Measurements from ENCODE around the gene GNB5. TPM values are rescaled to one million over a fixed set of nuclear protein-coding genes. Genes with fewer than 3 reads are reported as not detected.

GNB5 gene
- total RNA-seq, 1 experiment from 2014 or later, result 26.0 TPM

DNA sequence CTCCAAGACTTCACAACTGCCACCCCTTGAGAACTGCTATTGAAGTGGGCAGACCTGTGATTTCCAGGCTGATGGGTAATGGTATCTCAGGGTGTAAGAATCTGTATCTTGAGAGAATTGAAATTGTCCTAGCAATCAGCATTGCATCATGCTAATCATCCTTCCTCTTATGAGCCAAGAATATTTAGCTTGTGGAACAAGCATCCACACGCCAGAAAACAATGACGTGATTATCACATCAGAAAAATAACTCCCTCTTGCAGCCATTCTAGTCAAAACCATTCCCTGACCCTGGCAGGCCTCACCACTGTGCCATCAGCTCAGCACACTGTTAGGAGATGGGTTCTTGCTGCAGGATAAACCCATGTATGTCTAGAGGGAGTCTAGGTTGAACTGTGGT lies 85.3 kb downstream of the GNB5 start:
- intact Hi-C loops (cut with micrococcal nuclease; ENCODE audit: unreplicated experiment), result no loop called here
- CTCF ChIA-PET, result no interaction called here
- Histone ChIP-seq H3K4me2 (no peak overlapping the region), H3K27me3 (ENCODE audit: insufficient read depth, low read depth) (no peaks in the 10 kb centered on the region), H3F3A (ENCODE audit: insufficient read depth, low read depth) (peaks cover 11% of the 10 kb centered on the region; the same call in 1 of the 2 replicates), H2AFZ (no peak overlapping the region), H3K9me2 (ENCODE audit: insufficient read depth) (no peaks in the 10 kb centered on the region; the same call in 1 of the 2 replicates), H4K20me1 (ENCODE audit: insufficient read depth) (no peaks in the 10 kb centered on the region), H3K9me3 (ENCODE audit: insufficient read depth, low read depth) (no peaks in the 10 kb centered on the region), H3K36me3 (ENCODE audit: low read depth) (no peaks in the 10 kb centered on the region), H3K27ac (no peak overlapping the region), H3K4me3 (no peak overlapping the region), H3K79me2 (ENCODE audit: low read depth) (no peaks in the 10 kb centered on the region), H3K4me1 (replicated peaks; ENCODE audit: insufficient read depth) (peaks cover 22% of the 10 kb centered on the region)
- POLR2A ChIA-PET (ENCODE audit: unreplicated experiment), result no interaction called here
- TF ChIP-seq, protein P1, sequence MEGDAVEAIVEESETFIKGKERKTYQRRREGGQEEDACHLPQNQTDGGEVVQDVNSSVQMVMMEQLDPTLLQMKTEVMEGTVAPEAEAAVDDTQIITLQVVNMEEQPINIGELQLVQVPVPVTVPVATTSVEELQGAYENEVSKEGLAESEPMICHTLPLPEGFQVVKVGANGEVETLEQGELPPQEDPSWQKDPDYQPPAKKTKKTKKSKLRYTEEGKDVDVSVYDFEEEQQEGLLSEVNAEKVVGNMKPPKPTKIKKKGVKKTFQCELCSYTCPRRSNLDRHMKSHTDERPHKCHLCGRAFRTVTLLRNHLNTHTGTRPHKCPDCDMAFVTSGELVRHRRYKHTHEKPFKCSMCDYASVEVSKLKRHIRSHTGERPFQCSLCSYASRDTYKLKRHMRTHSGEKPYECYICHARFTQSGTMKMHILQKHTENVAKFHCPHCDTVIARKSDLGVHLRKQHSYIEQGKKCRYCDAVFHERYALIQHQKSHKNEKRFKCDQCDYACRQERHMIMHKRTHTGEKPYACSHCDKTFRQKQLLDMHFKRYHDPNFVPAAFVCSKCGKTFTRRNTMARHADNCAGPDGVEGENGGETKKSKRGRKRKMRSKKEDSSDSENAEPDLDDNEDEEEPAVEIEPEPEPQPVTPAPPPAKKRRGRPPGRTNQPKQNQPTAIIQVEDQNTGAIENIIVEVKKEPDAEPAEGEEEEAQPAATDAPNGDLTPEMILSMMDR (conservative IDR thresholded peaks at IDR 0.05), result no peak
- no peak for TF ChIP-seq EZH2 (IDR thresholded peaks at IDR 0.05; ENCODE audit: low read depth)
- no peak for DNase-seq
- no TSS peak for BruUV-seq (replicated peaks)

GRCh38 chr15:52104532-52105004 lies 86.6 kb downstream of the GNB5 start:
- BruUV-seq (replicated peaks), result no TSS peak
- POLR2A ChIA-PET (ENCODE audit: unreplicated experiment), result interaction anchor here (0.6 kb wide), 2 partner anchors 74 to 485 kb away, joined by 3 to 4 read pairs; no protein-coding TSS in a partner anchor
- H3F3A ChIP-seq (ENCODE audit: insufficient read depth, low read depth), result peaks cover 11% of the 10 kb centered on the region; the same call in 1 of the 2 replicates

DNA sequence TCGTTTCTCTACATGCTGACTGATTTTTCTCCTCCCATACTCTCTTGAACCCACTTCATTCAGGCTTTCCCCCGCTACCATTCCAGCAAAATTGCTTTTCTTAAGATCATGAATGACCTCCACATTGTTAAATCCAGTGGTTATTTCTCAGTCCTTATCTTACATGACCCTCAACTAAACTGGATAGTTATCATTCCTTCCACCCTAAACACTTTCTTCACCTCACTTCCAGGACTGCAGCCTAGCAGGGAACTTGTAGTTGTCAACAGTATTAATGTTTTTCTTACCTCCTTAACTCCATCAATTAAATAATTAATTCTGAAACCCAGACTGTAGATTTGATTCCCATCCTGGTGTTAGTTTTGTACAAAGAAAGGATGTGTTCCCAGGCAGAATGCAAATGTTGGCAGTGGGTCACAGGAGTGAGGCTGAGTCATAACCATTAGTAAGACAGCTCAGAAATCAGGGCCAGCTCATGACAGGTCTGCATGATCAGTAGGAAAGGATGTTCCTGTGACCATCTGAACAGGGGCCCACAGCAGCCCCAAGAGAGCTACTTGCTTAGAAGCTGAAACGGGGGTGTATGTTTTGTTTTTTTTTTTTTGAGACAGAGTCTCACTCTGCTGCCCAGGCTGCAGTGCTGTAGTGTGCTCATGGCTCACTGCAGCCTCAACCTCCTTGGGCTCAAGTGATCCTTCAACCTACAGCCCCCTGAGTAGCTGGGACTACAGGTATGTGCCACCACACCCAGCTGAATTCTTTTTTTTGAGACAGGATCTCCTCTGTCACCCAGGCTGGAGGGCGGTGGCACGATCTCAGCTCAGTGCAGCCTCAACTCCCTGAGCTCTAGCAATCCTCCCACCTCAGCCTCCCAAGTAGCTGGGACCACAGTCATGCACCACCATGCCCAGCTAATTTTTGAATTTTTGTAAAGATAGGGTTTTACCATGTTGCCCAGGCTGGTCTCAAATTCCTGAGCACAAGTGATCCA lies 87.7 kb downstream of the GNB5 start:
- POLR2A ChIA-PET (ENCODE audit: unreplicated experiment), result interaction anchor here (0.6 kb wide), 4 partner anchors 67 to 484 kb away, joined by 3 to 4 read pairs (median 4); no protein-coding TSS in a partner anchor

More at GRCh38 chr15:52104532-52105004, 86.6 kb downstream of the GNB5 start:
- Histone ChIP-seq H3K36me3 (ENCODE audit: low read depth) (no peaks in the 10 kb centered on the region), H3K9me3 (ENCODE audit: insufficient read depth, low read depth) (no peaks in the 10 kb centered on the region), H3K4me1 (replicated peaks; ENCODE audit: insufficient read depth) (peaks cover 22% of the 10 kb centered on the region), H3K27me3 (ENCODE audit: insufficient read depth, low read depth) (no peaks in the 10 kb centered on the region), H3K4me2 (no peak overlapping the region), H4K20me1 (ENCODE audit: insufficient read depth) (no peaks in the 10 kb centered on the region), H3K9me2 (ENCODE audit: insufficient read depth) (no peaks in the 10 kb centered on the region; the same call in 1 of the 2 replicates), H3K4me3 (no peak overlapping the region), H3K79me2 (ENCODE audit: low read depth) (no peaks in the 10 kb centered on the region), H2AFZ (no peak overlapping the region), H3K27ac (no peak overlapping the region)
- no peak for DNase-seq
- intact Hi-C loops (cut with micrococcal nuclease; ENCODE audit: unreplicated experiment), result no loop called here
- TF ChIP-seq EZH2 (IDR thresholded peaks at IDR 0.05; ENCODE audit: low read depth), result no peak
- TF ChIP-seq, protein P1 (conservative IDR thresholded peaks at IDR 0.05), result no peak
- CTCF ChIA-PET, result interaction anchor here (0.6 kb wide), 1 partner anchor 141 kb away, joined by 6 read pairs; no protein-coding TSS in a partner anchor

More for the DNA sequence above, 87.7 kb downstream of the GNB5 start:
- no peaks in the 10 kb centered on the region for H4K20me1 ChIP-seq (ENCODE audit: insufficient read depth)
- peak; percentile 44 to 70 for DNase-seq
- peaks cover 11% of the 10 kb centered on the region; the same call in 1 of the 2 replicates for H3F3A ChIP-seq (ENCODE audit: insufficient read depth, low read depth)
- no peaks in the 10 kb centered on the region for H3K27me3 ChIP-seq (ENCODE audit: insufficient read depth, low read depth)
- BruUV-seq (replicated peaks), result no TSS peak
- H3K4me3 ChIP-seq, result no peak overlapping the region
- peak overlapping the region; percentile 64 for H3K27ac ChIP-seq
- H3K9me2 ChIP-seq (ENCODE audit: insufficient read depth), result no peaks in the 10 kb centered on the region; the same call in 1 of the 2 replicates
- H3K9me3 ChIP-seq (ENCODE audit: insufficient read depth, low read depth), result no peaks in the 10 kb centered on the region
- H3K79me2 ChIP-seq (ENCODE audit: low read depth), result no peaks in the 10 kb centered on the region
- CTCF ChIA-PET, result interaction anchor here (0.6 kb wide), 1 partner anchor 142 kb away, joined by 6 read pairs; no protein-coding TSS in a partner anchor
- no peak for TF ChIP-seq EZH2 (IDR thresholded peaks at IDR 0.05; ENCODE audit: low read depth)
- TF ChIP-seq, protein P1 (conservative IDR thresholded peaks at IDR 0.05), result no peak
- peaks cover 22% of the 10 kb centered on the region for H3K4me1 ChIP-seq (replicated peaks; ENCODE audit: insufficient read depth)
- no peaks in the 10 kb centered on the region for H3K36me3 ChIP-seq (ENCODE audit: low read depth)
- no peak overlapping the region for H2AFZ ChIP-seq
- intact Hi-C loops (cut with micrococcal nuclease; ENCODE audit: unreplicated experiment), result no loop called here
- H3K4me2 ChIP-seq, result peak overlapping the region; percentile 37
